Thyroid gland (tissue), 4 donors: ENCODE data around the gene IREB2. TPM values are rescaled to one million over a fixed set of nuclear protein-coding genes. Genes with fewer than 3 reads are reported as not detected.
"Not testable (repeated sequence)": the region's sequence is repeated elsewhere in the genome, so short reads cannot be mapped to it uniquely, and the experiment has no call there.

ENCODE experiments used
- DNase-seq, 2 donors: peaks; one replicate each; pipeline ENCODE4 v3.0.0-alpha.2; 2019
- H3K27ac ChIP-seq, 3 donors: fragments of 200-600 bp; sonication (generic); 1 replicate in 2 of 3; 2 replicates in 1 of 3; pipeline ENCODE4 v1.5.1; 2016 to 2019; ENCODE audit warnings: mild to moderate bottlenecking in 1 of 3, moderate library complexity in 1 of 3
- H3K27me3 ChIP-seq: fragments of 200-600 bp; sonication (generic); one replicate; pipeline ENCODE4 v1.5.1; 2019
- H3K36me3 ChIP-seq, 2 donors: fragments of 200-600 bp; sonication (generic); one replicate each; pipeline ENCODE4 v1.5.1; 2016 to 2019
- H3K4me1 ChIP-seq, 2 donors: fragments of 200-600 bp; sonication (generic); one replicate each; pipeline ENCODE4 v1.5.1; 2017 to 2019
- H3K4me3 ChIP-seq, 3 donors: fragments of 200-600 bp; sonication (generic); replicated peaks in 1 of 3; 1 replicate in 2 of 3; 2 replicates in 1 of 3; pipeline ENCODE4 v1.5.1; 2016; ENCODE audit warnings: mild to moderate bottlenecking in 1 of 3
- H3K9me3 ChIP-seq: fragments of 200-600 bp; sonication (generic); one replicate; pipeline ENCODE4 v1.5.1; 2017
- POLR2A ChIP-seq, 2 donors: fragments of 450-650 bp; IDR thresholded peaks; one replicate each; pipeline ENCODE4 v1.6.1; 2017; ENCODE audit warnings: antibody characterized with exemption in 2 of 2, mild to moderate bottlenecking in 2 of 2, moderate library complexity in 1 of 2
- WGBS, 2 donors: methylation state at CpG; one replicate each; pipeline ENCODE4 v1.1.5; 2017; 5-methylcytosine and 5-hydroxymethylcytosine counted together
- intact Hi-C: fragments of 100-400 bp; cut with DNase I; formaldehyde crosslinking; loops from one replicate; pipeline ENCODE4 v1.15.1; 2023
- total RNA-seq, 4 donors: library from RNA; depleted of rRNA; stranded (reverse); fragments of >200 nt; gene quantifications; one replicate each; pipeline ENCODE4 v1.2.3, GENCODE V29; 2016
- TF ChIP-seq, protein P1 (sequence below), 6 experiments: fragments of 200-600 bp in 3 of 6; fragments of 450-650 bp in 3 of 6; sonication (generic) in 3 of 6; IDR thresholded peaks; one replicate each; pipeline ENCODE4 v1.5.1; 2016 to 2019; ENCODE audit warnings: antibody characterized with exemption in 6 of 6, mild to moderate bottlenecking in 2 of 6, inconsistent platforms in 1 of 6, moderate library complexity in 1 of 6

IREB2 gene
- total RNA-seq, 4 donors from 2014 or later = 40.7 to 71.5 (median 51.0) TPM

DNA sequence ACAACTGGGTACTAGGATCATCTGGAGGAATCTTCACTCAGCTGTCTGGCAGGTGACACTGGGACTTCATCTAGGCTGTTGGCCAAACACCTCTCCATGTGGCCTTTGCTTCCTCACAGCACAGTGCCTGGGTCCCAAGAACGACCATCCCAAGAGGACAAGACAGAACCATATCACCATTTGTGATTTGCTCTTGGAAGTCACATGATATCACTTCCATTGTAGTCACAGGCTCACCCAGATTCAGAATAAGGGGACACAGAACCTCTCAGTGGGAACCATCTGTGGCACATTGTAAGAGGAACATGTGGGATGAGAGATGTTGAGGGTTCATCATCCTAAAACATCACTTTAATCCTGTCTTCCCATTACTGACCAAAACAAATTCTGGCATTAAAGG lies 100.3 kb downstream of the IREB2 start:
- no peak for DNase-seq
- Histone ChIP-seq H3K4me3 (no peak overlapping the region), H3K36me3 (peaks cover 4 to 8% of the 10 kb centered on the region in 2 donors), H3K4me1 (peaks cover 7 to 10% of the 10 kb centered on the region in 2 donors), H3K9me3 (no peaks in the 10 kb centered on the region), H3K27me3 (no peaks in the 10 kb centered on the region), H3K27ac (no peak overlapping the region)
- TF ChIP-seq, protein P1, sequence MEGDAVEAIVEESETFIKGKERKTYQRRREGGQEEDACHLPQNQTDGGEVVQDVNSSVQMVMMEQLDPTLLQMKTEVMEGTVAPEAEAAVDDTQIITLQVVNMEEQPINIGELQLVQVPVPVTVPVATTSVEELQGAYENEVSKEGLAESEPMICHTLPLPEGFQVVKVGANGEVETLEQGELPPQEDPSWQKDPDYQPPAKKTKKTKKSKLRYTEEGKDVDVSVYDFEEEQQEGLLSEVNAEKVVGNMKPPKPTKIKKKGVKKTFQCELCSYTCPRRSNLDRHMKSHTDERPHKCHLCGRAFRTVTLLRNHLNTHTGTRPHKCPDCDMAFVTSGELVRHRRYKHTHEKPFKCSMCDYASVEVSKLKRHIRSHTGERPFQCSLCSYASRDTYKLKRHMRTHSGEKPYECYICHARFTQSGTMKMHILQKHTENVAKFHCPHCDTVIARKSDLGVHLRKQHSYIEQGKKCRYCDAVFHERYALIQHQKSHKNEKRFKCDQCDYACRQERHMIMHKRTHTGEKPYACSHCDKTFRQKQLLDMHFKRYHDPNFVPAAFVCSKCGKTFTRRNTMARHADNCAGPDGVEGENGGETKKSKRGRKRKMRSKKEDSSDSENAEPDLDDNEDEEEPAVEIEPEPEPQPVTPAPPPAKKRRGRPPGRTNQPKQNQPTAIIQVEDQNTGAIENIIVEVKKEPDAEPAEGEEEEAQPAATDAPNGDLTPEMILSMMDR (IDR thresholded peaks at IDR 0.05) = no peak
- TF ChIP-seq POLR2A (IDR thresholded peaks at IDR 0.05) = no peak
- intact Hi-C loops = no loop called here
- WGBS, 2 donors = 73 to 87% methylated on average over 1 of the region's 1 CpG

DNA sequence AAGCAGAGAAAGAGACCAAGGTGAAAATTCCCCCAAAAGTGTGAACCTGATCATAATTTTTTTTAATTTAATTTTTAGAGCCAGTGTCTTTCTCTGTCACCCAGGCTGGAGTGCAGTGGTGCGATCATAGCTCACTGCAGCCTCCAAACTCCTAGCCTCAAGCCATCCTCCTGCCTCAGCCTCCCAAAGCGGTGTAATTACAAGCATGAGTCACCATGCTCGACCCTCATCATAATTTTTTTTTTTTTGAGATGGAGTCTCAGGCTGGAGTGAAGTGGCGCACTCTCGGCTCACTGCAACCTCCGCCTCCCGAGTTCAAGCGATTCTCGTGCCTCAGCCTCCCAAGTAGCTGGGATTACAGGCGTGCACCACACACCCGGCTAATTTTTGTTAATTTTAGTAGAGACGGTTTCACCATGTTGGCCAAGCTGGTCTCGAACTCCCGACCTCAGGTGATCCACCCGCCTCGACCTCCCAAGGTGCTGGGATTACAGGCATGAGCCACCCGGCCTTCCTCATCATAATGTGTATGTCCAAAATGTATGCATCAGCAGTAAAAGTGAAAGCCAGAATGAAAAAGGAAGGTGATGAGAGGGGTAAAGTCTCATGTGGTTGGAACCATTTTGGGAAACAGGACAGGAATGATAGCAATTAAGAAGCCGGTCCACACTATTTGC lies 101.6 kb downstream of the IREB2 start:
- Histone ChIP-seq H3K4me1 (peaks cover 7 to 10% of the 10 kb centered on the region in 2 donors), H3K27ac (peak overlapping the region; percentile 92 to 96 (median 94)), H3K4me3 (peak overlapping the region; percentile 67 to 98 (median 86))
- H3K9me3 ChIP-seq, H3K36me3 ChIP-seq, H3K27me3 ChIP-seq, intact Hi-C loops: not testable (repeated sequence)
- WGBS, 2 donors = 80 to 83% methylated on average over 18 of the region's 18 CpGs
- DNase-seq = peak in 1 of 2 donors; percentile 4

DNA sequence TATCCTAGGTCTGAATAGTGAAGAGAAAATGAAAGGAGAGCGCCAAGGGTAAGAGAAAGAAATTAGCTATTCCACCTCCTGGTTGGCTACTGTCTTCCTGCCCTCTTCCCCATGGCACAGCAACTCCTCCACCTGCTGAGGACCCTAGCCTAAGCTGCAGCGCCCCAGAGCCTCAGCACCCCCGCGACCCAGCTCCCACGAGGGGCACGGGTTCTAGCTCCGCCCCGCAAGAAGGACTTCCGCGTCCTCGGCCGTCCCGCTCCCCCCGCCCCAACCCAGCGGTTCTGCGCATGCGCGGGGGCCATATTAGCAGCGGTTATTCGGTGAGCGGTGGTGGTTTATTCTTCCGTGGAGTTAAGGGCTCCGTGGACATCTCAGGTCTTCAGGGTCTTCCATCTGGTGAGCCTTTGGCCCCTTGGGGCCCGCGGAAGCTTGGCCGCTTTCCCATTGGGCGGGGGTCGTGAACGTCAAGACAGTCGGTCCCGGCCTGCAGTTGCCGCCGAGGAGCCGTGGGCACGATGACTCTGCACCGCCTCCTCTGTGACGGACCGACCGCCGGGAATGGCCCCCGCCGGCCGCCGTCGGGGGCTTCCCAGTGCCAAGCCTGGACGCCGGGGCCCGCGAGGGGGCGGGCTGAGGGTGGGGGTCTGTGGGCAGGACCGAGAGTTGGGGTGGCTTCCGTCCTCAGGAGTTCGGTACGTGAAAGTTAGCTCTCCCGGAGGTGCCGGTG lies 102.3 kb downstream of the IREB2 start, which contains the start of gene PSMA4:
TSS of gene PSMA4 (plus strand) at position 304 of the 730 bp plus-strand sequence. CDS start 1,484 bp downstream, outside the sequence.
- TF ChIP-seq POLR2A (IDR thresholded peaks at IDR 0.05) = peak in 1 of 2 donors; percentile 76
- TF ChIP-seq, protein P1 (IDR thresholded peaks at IDR 0.05) = peak in 1 of 6 experiments; percentile 31
- Histone ChIP-seq H3K4me3 (peak within 1 kb of the TSS; percentile 67 to 98 (median 86)), H3K9me3 (no peaks in the 10 kb centered on the region), H3K36me3 (peaks cover 14 to 15% of the 10 kb centered on the region in 2 donors), H3K4me1 (peaks cover 7 to 10% of the 10 kb centered on the region in 2 donors), H3K27me3 (no peaks in the 10 kb centered on the region), H3K27ac (peak within 1 kb of the TSS; percentile 92 to 96 (median 94))
- peak; percentile 92 to 93 for DNase-seq
- intact Hi-C loops = no loop called here
- WGBS, 2 donors = 0% methylated on average over 17 to 18 of the region's 56 CpGs

- H3K9me3 ChIP-seq = no peaks in the 10 kb centered on the region
- intact Hi-C loops = no loop called here
- H3K27ac ChIP-seq = peak overlapping the region; percentile 92 to 96 (median 94)
- H3K27me3 ChIP-seq = no peaks in the 10 kb centered on the region
- TF ChIP-seq, protein P1 (IDR thresholded peaks at IDR 0.05) = no peak
- no peak for TF ChIP-seq POLR2A (IDR thresholded peaks at IDR 0.05)
- peaks cover 7 to 10% of the 10 kb centered on the region in 2 donors for H3K4me1 ChIP-seq
- no peak for DNase-seq
- 7 to 9% methylated on average over 17 of the region's 17 CpGs for WGBS, 2 donors
- peaks cover 22 to 23% of the 10 kb centered on the region in 2 donors for H3K36me3 ChIP-seq
- peak overlapping the region; percentile 67 to 98 (median 86) for H3K4me3 ChIP-seq
These were observed 103.1 kb downstream of the IREB2 start for GRCh38 chr15:78540871-78541743.

GRCh38 chr15:78541744-78542034 lies 103.7 kb downstream of the IREB2 start:
- DNase-seq = no peak
- H3K4me1 ChIP-seq = peaks cover 7 to 10% of the 10 kb centered on the region in 2 donors
- H3K27me3 ChIP-seq = no peaks in the 10 kb centered on the region
- no peak overlapping the region for H3K27ac ChIP-seq
- TF ChIP-seq, protein P1 (IDR thresholded peaks at IDR 0.05) = no peak
- TF ChIP-seq POLR2A (IDR thresholded peaks at IDR 0.05) = no peak
- WGBS, 2 donors = 44 to 45% methylated on average over 1 of the region's 1 CpG
- no peaks in the 10 kb centered on the region for H3K9me3 ChIP-seq
- no peak overlapping the region for H3K4me3 ChIP-seq
- H3K36me3 ChIP-seq = peaks cover 27 to 28% of the 10 kb centered on the region in 2 donors
- intact Hi-C loops = no loop called here
